Posterior cingulate gyrus (tissue), 11 donors: Measurements from ENCODE around the gene LTN1.
"Not testable (repeated sequence)": the region's sequence is repeated elsewhere in the genome, so short reads cannot be mapped to it uniquely, and the experiment has no call there.

Experiments used
- DNase-seq, 10 donors: peaks; one replicate each; pipeline versions ENCODE4 v3.0.0 to v3.0.0-alpha.2; 2020 to 2021; ENCODE audit warnings: mixed read lengths in 3 of 10
- intact Hi-C: fragments of 100-400 bp; cut with DNase I; formaldehyde crosslinking; loops from one replicate; pipeline ENCODE4 v1.15.1; 2023

Gene LTN1, protein sequence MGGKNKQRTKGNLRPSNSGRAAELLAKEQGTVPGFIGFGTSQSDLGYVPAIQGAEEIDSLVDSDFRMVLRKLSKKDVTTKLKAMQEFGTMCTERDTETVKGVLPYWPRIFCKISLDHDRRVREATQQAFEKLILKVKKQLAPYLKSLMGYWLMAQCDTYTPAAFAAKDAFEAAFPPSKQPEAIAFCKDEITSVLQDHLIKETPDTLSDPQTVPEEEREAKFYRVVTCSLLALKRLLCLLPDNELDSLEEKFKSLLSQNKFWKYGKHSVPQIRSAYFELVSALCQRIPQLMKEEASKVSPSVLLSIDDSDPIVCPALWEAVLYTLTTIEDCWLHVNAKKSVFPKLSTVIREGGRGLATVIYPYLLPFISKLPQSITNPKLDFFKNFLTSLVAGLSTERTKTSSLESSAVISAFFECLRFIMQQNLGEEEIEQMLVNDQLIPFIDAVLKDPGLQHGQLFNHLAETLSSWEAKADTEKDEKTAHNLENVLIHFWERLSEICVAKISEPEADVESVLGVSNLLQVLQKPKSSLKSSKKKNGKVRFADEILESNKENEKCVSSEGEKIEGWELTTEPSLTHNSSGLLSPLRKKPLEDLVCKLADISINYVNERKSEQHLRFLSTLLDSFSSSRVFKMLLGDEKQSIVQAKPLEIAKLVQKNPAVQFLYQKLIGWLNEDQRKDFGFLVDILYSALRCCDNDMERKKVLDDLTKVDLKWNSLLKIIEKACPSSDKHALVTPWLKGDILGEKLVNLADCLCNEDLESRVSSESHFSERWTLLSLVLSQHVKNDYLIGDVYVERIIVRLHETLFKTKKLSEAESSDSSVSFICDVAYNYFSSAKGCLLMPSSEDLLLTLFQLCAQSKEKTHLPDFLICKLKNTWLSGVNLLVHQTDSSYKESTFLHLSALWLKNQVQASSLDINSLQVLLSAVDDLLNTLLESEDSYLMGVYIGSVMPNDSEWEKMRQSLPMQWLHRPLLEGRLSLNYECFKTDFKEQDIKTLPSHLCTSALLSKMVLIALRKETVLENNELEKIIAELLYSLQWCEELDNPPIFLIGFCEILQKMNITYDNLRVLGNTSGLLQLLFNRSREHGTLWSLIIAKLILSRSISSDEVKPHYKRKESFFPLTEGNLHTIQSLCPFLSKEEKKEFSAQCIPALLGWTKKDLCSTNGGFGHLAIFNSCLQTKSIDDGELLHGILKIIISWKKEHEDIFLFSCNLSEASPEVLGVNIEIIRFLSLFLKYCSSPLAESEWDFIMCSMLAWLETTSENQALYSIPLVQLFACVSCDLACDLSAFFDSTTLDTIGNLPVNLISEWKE (N-terminal part only)

DNA sequence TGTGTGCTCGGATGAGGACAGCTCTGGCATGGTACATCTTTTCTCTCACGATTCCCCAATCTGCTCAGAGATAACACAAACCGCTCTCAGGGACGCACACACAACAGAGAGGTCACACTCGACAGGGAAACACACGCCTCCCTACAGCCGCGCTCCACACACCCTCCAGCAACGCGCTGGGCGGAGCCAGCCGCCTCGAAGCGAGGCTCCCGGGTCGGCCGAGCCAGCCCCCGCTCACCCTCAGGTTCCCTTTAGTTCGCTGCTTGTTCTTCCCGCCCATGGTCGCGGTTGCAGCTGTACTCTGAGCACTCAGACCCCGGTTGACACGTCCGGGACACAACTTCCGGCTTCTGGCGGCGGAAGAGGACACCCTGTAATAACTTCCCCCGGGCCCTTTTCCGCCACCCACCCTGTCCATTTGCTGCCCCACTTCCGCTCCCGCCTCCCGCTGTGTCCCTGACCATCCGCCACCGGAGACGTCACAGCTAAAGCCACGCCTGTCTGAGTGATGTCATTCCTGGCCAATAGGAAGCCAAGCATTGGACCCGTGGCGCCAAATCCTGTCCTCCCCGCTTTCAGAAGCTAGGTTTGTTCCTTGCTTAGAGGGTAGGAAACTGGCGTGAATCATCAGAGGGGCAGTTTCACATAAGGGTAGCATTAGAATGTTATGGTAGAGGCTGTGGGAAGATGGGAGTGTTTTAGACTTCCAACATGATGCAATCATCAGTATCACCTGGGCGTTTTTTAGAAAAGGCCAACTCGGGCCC is at the start of gene LTN1:
Gene LTN1 (minus strand): TSS at position 352 of the 767 bp plus-strand sequence. CDS start 72 bp downstream, at position 280.
- intact Hi-C loops = loop anchor here (1.0 kb wide), 1 partner anchor 10 kb away; no protein-coding TSS in a partner anchor
- peak; percentile 99 to 100 (median 99) for DNase-seq

DNA sequence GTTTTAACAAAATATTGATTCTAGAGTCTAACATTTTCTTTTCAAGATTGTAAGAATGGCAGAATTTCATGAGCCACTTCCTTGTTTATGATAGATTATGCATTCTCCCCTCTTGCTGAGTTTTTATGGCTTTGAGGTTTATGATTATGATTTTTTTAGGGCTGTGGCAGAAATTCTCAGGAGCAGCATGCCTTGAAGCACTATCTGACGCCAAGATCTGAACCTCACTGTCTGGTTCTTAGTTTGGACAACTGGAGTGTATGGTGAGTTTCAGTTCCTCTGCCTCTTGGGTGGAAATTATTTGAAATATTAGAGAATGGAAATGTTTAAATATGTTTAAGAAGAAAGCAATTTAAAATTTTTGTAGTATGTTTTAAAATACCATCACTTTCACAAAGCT is 42.0 kb upstream of the LTN1 start:
- DNase-seq = no peak
- intact Hi-C loops = no loop called here

DNA sequence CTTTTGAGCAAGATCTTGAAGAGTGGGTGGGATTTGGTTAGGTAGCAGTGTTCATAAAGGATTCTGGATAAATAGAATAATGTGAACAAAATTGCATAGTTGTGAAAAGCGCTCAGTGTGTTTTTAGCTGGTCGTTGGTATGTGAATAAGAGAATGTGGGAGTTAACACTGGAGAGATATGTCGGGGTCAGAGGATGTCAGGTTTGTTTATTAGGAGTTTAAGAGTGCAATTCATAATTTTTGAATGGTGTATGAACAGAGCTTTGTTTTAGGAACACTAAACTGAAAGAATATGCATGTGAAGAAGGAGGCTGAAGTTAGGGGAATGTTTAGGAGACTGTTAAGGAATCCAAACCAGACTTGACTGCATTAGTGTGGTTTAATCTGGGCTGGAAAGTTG is 41.2 kb upstream of the LTN1 start:
- DNase-seq = no peak
- intact Hi-C loops = no loop called here

- intact Hi-C loops = no loop called here
- DNase-seq = no peak
Measured at GRCh38 chr21:29033301-29033700, 40.6 kb upstream of the LTN1 start.

GRCh38 chr21:29030909-29031308 is 38.2 kb upstream of the LTN1 start:
- DNase-seq = no peak
- intact Hi-C loops = no loop called here

GRCh38 chr21:29029524-29029923 is 36.8 kb upstream of the LTN1 start:
- intact Hi-C loops = no loop called here
- no peak for DNase-seq

GRCh38 chr21:29025328-29025713 is 32.6 kb upstream of the LTN1 start:
- DNase-seq = no peak
- intact Hi-C loops = loop anchor here (2.0 kb wide), 1 partner anchor 47 kb away; the partner anchor contains the start of gene CCT8

DNA sequence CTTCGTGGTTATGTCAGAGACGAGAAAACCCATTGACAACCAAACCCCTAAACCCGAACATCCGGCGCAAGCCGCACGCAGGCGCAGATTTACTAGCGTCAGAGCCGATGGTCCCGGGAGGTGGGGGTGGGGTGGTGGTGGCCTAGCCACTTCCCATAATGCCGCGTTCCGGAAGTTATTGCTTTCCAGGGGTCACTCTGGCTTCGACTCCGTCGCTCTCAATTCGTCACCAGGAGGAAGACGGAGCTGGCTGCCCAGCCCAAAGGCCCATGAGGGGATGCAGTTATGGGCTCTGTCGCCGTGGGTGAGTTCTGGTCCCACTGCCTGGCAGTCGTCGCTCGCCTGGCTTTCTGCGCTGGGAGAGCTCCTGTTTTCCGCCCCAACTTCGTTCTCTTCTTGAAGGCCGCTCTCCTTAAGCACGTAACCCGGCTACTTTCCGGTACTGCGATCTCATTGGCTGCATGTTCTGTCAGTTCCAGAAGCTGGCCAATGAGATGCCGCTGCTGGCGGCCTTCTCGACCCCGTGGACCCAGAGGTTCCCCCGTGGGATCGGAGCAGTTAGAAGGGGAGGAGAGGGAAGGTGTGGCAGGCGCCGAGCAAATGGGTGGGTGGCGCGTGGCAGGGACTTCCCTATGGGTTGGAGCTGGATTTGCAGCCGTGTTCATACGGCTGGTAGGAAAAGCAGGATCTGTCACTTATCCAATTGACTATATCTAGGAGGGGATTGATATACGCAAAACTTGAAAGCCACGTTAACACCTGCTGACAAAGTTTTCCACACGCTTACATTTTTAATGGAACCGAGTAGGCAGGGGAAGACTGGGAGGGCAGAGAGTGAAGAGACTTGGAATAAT is 32.0 kb upstream of the LTN1 start, which contains the start of gene USP16:
Gene USP16 (plus strand): TSS at position 195 of the 854 bp plus-strand sequence. CDS start 3,246 bp downstream, outside the sequence.
- DNase-seq = peak; percentile 92 to 99 (median 94)
- intact Hi-C loops = loop anchor here (1.0 to 2.0 kb wide), 2 partner anchors 22 to 48 kb away; partner anchors contain the start of gene CCT8

DNA sequence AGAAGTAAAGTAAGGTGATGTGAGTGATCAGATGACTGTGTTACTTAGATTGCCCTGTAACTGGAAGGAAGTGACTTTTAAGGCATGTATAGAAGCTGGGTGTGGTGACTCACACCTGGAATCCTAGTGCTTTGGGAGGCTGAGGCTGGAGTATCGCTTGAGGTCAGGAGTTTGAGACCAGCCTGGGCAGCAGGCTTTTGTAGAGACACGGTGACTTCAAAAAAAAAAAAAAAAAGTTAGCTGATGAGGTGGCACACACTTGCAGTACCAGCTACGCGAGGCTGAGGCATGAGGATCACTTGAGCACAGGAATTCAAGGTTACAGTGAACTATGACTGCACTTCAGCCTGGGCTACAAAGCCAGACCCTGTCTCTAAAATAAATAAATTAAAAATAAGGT is 29.5 kb upstream of the LTN1 start:
- DNase-seq = no peak
- intact Hi-C loops = no loop called here

GRCh38 chr21:29018540-29018939 is 25.9 kb upstream of the LTN1 start:
- DNase-seq = no peak
- intact Hi-C loops = no loop called here

- intact Hi-C loops = no loop called here
- DNase-seq = no peak
Measured at GRCh38 chr21:29017639-29018237, 25.1 kb upstream of the LTN1 start.

- not testable (repeated sequence) for DNase-seq
Measured at GRCh38 chr21:29011236-29011635, 18.6 kb upstream of the LTN1 start.

GRCh38 chr21:29008367-29008766 is 15.7 kb upstream of the LTN1 start:
- DNase-seq = no peak
- intact Hi-C loops = no loop called here

More at GRCh38 chr21:29011236-29011635, 18.6 kb upstream of the LTN1 start:
- intact Hi-C loops = not testable (repeated sequence)

GRCh38 chr21:29007810-29008209 is 15.1 kb upstream of the LTN1 start:
- DNase-seq = no peak
- intact Hi-C loops = no loop called here

DNA sequence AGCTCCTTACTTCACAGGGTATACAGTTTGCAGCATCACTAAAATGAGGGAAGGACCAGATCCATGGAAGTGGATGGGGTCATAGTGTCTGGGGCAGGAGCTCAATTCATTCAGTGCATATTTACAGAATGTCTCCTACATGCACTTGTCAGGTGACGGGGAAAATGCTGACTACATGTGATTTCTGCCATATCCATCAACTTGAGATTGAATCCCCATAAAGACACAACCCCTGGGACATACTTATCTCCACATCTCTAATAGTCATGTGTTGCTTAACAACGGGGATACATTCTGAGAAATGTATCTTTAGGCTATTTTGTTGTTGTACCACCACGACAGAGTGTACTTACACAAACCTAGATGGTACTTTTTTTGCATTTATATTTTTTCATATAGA is 14.5 kb upstream of the LTN1 start:
- no peak for DNase-seq
- intact Hi-C loops = no loop called here

DNA sequence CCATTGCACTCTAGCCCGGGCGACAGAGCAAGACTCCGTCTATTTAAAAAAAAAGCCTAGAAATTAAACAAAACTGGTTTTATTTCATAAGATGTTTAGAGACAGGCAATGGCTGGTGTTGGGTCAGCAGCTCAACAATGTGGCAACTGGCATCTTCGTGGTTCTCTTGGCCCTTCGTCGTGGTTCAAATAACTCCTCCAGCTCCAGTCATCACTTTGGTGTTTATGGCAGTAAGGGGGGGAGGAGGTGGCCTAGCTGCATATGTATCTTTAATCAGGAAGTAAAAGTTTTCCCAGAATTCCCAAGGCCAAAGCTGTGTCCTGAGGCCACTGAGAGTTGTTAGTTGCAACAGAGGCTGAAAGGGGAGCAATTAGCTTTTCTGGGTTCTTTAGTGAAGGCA is 13.0 kb upstream of the LTN1 start:
- DNase-seq = no peak
- intact Hi-C loops = no loop called here

- intact Hi-C loops = loop anchor here (1.0 kb wide), 2 partner anchors 10 to 22 kb away; partner anchors contain the start of genes LTN1 and USP16
- DNase-seq = peak; percentile 96 to 100 (median 98)
Measured at GRCh38 chr21:29002442-29003144, 9.9 kb upstream of the LTN1 start.

DNA sequence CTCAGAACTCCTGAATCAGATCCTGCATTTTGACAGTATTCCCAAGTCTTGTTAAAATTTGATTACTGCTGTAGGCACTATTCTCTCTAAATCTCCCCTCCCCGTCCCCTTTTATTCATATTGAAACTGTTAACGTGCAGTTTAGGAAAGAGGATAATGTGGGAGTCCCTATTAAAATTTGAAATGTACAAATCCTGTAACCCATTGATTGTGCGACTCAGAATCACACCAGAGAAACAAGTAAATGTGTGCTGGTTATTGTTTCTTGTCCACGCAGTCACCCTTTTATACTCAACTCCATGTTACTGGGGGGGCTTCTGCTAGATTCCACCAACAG is 584 bp upstream of the LTN1 start:
- no peak for DNase-seq
- intact Hi-C loops = no loop called here
